Inferior parietal cortex (tissue), 1 donor: ENCODE results near the gene AKNA.
A peak's percentile ranks its signal among the peaks of the same experiment; 100 is the strongest.

ENCODE experiments used
- DNase-seq: peaks from one replicate; pipeline ENCODE4 v3.0.0-alpha.2; 2016; ENCODE audit errors: extremely low spot score

Gene AKNA

DNA sequence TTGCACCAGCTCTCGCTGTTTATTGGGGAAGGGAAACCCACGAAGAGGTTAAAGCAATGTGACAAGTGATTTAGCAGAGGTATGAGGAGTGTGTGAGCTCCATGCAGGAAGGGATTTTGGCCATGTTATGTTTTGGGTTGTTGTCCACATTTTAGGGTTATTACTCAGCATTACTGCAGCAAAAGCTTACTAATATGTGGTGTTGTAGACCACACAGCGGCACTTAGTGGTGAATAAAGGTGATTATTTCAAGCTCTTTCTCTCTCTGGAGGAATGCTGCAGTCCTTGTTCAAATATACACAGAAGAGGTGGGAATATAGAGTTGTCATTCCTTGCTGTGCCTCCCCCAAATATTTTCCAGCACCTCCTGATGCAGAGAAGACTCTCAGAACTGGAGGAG is 29.7 kb upstream of the AKNA start:
- no peak for DNase-seq

DNA sequence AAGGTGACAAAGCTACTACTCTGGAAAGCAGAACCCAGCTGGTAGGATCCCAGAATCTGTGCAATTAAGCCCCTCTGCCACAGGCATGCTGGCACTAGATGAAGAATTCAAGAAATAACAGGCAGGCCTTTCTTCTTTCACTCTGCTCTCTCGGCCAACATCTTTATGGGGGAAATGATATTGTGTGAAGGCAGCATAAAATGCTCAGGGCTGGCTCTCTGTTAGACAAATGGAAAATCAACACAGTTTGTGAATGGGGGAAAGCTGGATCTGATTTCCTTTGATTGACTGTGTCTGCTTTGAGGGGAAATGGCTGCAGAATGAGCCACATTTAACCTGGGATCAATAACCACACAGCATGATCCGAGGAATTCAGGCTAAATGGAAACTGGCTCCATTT is 29.1 kb upstream of the AKNA start:
- DNase-seq = no peak

DNA sequence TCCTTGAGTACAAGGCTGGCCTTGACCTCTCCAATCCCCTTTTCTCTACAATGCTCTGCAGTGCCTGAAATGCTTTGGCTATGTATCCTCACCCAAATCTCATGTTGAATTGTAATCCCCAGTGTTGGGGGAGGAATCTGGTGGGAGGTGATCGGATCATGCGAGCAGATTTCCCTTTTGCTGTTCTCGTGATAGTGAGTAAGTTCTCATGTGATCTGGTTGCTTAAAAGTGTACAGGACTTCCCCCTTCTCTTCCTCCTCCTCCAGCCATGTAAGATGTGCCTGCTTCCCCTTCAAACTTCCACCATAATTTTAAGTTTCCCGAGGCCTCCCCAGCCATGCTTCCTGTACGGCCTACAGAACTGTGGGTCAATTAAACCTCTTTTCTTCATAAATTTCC is 28.5 kb upstream of the AKNA start:
- no peak for DNase-seq

DNA sequence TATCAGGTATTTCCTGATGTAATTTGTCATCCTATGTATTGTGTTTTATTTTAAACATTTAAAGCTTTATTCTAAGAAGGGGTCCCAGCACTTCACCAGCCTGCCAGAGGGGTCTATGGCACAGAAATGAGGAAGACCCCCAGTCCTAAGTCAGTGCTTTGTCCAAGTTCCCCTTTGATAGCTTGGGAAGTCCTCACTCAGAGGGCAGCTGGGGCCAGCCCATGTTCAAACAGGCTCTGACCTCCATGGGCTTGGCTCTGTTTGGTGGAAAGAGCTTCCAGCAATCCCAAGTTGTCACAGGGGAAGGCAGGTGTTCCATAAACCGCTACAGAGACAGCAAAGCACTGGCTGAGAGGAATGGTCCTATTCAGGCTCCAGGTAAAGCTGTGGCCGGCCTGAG is 26.6 kb upstream of the AKNA start:
- DNase-seq = no peak

DNA sequence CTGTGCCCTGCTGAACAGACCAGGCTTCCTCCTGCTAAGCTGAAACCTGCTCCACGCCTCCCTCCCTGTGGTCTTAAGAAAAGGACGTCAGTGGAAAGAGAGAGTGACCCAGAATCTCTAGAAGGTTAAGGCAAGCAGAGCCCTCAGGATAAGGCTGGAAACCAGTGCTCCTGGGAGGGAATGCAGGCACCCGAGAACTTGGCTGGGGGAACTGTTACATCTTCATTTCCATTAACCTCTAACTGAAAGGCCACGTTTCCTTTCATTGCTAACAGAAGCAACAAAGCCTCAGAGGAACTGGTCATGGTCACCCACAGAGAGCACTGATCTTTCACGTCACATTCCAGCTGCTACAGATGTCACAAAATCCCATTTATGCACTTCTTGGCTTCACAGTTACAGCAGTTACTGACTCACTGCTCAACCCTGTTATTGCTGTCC is 26.1 kb upstream of the AKNA start:
- no peak for DNase-seq

DNA sequence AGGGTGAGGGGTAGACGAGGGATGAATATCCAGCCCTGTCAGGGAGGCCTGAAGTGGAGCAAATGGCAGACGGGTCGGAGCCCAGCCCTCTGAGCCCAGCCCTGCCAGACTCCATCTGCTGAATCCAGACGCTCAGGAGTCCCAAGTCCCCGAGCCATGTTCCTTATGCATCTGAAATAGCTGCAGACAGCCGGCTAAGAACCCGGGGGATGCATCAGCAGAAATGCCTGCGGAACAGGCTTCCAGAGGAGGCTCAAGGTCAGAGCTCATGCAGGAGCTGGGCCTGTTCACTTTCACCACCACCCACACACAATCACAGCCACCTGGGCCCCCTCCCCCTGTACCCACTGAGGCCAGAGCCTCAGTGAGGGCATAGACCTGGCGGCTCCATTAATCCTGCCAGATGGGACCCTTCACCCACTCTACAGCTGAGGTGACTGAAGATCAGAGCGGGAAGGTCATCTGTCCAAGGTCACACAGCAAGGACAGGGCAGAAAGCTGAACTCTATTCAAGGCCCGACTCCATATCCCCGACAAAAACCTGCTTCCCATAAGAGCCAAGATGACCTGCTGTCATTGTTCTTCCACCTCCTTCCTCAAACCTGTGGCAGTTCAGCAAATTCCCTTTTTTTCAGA is 24.4 kb upstream of the AKNA start:
- DNase-seq = no peak

DNA sequence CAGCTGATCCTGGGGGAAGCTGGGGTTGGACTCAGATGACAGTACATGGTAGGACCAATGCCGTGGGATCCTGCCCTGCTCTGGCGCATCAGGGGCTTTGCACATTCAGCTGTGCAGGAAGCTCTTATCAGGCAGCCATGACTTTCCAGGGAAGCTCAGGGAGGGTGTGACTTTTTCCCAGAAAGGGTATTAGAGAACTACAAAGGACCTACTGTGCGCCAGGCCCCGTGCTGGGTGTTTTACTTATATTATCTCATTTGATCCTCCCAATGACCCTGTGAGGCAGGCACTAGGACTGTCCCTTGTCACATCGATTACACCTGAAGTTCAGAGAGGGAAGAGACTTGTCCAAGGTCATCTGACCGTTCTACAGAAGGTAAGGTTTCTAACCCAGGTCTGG is 23.7 kb upstream of the AKNA start:
- DNase-seq = no peak

DNA sequence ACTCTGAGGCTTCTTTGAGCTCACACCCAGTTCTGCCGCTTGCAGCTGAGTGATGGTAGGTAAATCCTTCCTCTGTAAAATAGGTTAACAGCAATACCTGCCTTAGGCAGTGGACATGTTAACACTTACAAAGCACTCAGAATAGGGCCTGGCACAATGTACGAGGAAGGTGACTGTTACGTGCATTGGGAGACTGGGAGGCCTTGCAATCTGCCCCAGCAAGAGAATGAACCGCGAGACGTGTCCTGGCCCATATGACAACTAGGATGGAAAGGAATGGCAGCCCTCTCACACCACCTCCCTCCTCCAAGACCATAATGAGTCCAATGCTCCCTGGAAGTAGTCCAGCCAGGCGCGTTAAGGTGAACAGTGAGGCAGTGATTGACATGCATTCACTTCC is 23.1 kb upstream of the AKNA start:
- DNase-seq = no peak

DNA sequence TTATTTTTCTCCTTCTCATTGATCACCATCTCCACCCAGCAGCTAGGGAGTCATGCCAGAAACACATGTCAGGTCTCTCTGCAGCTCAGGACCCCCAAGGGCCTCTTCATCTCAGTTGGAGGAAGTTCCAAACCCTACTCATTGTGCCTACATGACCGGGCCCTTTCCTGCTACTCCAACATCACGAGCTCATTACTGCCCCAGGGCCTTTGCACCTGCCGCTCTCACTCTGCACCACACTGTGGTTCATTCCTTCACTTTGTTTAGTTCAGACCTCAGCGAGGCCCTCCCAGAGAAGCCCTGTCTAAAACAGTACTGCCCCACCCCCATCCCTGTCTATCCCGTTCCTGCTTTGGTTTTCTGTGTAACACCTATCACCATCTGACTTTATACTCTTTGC is 22.1 kb upstream of the AKNA start:
- no peak for DNase-seq

DNA sequence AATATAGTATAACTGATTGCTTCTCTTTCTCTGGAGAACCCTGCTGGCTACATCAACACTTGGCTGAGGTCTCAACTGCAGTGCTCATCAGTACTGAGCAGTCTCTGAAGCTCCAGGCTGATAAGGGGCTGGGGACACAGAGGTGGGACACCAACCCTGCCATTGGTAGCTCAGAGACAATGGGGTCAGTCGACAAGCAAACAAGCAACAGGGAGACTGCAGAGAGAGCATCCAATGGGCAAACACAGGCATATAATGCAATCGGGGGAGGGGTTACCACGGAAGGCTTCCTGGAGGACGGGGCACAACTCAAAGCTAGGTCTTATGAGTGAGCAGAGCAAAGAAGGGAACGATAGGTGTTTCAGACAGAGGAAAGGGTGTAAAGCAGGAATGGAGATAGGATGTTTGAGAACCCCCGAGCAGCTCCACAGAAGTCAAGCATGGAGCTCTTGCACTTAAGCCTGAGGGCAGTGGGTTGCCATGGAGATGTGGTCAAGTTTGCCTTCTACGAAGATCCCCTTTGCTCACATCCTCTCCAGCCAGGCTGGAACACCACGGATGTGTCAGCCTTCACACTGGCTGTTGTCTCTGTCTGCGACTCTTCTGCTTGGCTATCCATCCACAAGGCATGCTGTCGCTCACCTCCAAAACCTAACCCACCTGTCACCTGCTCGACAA is 21.5 kb upstream of the AKNA start:
- DNase-seq = no peak

DNA sequence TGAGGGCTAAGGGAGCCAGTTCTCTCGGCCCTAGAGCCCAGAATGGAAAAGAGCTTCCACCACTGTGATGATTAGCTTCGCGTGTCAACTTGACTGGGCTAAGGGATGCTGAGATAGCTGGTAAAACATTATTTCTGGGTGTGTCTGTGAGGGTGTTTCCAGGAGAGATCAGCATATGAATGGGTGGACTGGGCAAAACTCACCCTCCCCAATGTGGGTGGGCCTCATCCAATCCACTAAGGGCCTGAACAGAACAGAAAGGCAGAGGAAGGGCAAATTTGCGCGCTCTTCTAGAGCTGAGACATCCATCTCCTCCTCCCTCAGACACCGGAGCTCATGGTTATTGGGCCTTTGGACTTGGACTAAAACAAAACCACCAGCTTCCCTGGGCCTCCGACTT is 20.9 kb upstream of the AKNA start:
- DNase-seq = no peak

DNA sequence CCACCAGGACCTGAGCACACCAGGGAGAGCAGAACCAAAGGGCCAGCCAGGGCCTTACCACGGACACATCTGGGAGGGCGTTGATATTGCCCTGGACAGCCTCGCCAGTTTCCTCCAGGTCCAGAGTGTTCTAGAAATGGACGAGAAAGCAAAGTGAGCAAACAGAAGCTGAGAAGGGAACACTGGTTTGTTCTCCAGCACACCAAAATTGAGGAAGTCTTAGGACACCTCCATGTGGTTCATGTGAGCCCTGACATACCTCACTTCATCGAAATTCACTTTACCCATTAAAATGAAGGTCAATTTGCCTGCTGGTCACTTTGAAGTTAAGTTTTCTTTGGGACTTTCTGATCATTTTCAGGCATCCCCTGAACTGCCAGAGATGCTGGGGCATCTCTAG is 20.1 kb upstream of the AKNA start:
- DNase-seq = no peak

DNA sequence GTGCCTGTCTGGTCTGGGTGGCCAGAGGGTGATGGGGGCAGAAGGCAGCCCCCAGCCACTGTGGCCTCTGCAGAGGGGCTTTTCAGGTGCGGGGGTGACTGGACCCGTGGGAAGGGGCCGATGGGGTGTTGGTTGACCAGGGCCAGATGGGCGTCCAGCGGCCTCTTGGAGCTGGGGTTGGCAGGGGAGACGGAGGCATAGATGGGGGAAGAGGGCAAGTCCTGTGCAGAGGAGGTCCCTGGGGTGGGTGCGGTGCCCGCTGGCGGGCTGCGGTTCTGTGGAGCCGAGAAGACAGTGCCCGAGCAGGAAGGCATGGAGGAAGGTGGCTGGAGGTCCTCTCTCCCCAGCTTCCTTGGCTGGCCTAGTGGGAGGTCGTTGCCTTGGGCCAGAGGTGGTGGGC is 18.7 kb upstream of the AKNA start:
- DNase-seq = no peak

DNA sequence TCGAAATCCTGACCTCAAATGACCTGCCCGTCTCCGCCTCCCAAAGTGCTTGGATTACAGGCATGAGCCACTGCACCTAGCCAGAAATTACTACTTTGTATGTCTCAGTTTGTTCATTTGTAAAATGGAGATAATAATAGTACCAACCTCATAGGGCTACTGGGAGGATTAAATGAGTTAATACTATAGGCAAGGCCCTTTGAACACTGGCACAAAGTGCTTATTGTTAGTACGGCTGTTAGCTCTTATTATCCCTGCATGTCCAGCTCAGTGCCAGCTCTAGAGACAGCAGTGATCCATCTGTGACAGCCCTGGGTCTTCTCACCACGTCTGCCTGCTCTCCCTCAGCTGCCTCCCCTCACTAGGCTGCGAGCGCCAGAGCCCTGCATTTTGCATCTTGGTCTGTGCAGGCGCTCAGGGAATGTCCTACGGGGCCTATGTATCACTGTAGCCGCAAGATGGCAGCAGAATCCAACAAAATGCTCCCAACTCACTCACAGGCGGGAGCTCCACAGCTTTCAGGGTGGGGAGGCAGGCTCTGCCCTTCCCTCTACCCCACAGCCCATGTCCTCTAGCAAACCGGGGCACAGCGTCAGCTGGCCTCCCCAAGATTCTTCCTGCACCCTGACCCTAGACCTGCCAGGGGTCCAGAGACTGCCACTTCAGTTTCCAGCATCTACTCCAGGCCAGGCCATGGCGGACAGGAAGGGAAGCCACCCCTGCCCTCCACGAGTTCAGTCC is 17.7 kb upstream of the AKNA start:
- DNase-seq = peak; percentile 90

DNA sequence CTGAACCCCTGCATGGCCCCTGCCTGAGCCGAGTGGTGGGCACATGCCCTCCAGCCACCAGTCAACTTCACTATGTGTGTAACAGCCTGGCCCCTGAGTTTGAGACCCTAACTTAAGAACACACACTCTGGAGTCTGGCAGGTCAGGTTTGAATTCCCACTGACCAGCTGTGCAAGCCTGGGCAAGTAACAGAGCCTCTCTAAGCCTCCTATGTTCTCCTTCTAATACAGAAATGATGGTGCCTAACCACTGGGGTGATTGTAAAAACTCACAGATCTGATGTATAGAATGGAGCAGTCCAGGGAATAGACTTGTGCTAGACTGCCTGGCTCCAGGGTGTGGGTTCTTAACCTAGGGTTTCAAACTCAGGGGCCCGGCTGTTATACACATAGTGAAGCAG is 16.7 kb upstream of the AKNA start:
- no peak for DNase-seq

DNA sequence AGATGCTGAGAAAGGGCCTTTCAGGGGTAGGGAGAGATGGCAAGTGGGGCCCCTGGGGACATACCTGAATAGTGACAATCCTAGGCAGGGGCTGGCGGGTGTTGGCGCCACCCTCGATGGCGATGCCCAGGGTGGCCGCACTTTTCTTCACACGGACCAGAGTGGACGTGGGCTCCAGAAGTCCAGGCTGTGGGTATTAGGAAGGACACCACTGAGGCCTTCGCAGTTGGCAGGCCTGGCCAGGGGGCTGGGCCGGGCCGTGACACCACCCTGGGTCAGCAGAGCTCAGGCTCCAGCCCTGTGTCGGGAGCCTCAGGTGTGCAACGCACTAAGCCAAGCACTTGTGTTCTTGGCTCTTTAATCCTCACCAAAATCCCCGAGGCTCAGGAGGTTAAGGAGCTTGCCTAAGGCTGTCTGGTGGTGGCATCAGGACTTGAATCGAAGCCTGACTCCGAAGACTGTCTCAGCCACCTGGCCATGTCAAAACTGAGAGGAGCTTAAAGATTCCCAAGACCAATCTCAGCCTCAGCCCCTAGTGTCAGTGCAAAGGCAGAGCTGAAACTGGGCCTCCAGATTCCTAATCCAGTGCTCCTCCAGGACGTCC is 15.5 kb upstream of the AKNA start:
- DNase-seq = no peak

DNA sequence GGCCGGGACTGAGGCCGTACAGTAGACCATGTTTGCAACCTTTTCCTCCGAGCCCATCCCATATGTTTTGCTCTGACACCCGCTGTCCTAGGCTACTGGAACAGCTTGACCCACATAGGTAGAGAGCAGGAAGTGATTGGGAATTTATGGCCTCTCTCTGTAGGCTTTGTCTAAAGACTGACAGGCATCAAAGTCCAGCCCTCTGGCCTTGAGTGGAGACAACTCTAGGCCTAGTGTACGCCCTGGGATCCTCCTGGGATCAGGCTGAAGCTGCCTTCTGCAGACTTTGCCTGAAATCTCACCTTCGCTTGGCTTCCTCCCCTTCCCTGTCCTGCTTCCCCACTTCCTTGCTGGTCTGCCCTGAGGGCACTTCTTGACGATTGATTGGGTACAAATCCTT is 13.6 kb upstream of the AKNA start:
- DNase-seq = no peak

DNA sequence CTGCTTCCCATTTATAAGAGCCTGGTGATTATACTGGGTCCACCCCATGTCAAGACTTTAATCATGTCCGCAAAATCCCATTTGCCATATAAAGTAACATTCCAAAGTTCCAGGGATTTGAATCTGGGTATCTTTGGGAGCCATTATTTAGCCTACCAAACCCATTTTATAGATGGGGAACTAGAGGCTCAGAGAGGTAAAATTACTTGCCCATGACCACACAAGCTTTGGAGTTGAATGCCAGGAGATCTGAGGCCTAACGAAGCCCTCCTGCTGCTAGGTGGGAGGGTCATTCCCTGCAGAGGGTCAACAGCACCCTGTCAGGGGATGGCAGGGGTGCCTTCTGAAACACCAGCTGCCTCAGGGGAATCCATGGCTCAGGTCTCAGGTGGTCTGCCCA is 13.0 kb upstream of the AKNA start:
- DNase-seq = no peak

DNA sequence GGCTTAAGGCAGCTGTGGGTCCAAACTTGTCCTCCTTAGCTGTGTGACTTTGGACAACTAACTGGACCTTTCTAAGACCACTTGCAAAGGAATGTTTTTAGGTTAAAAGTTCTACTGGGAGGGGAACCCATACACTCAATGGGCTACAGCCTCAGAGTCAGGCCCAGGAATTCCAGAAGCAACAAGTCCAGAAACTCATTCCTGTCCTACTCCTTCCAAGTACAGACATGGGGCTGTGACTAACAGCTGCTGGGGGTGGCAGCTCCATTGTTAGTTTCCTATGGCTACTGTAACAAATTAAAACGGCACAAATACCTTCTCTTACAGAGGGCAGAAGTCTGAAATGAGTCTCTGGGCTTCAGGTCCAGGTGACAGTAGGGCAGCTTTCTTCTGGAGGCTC is 12.4 kb upstream of the AKNA start:
- DNase-seq = no peak

DNA sequence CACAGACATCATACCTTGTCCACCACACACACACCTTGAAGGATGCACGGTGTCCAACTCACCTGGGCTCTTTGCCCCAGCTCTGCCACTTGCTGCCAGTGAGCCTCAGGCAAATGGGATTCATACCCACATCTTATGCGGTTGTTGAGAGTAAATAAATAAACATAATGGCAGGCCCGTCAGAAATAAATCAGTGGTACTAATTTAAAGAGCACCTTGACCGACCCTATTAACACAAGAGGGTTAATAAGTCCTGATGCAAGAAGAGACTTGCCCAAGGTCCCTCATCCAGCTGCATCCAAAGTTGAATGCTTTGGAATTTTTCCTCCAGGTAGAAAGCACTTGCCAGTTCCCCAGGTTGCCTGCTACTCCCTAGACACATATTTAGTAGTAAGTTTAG is 11.6 kb upstream of the AKNA start:
- no peak for DNase-seq

DNA sequence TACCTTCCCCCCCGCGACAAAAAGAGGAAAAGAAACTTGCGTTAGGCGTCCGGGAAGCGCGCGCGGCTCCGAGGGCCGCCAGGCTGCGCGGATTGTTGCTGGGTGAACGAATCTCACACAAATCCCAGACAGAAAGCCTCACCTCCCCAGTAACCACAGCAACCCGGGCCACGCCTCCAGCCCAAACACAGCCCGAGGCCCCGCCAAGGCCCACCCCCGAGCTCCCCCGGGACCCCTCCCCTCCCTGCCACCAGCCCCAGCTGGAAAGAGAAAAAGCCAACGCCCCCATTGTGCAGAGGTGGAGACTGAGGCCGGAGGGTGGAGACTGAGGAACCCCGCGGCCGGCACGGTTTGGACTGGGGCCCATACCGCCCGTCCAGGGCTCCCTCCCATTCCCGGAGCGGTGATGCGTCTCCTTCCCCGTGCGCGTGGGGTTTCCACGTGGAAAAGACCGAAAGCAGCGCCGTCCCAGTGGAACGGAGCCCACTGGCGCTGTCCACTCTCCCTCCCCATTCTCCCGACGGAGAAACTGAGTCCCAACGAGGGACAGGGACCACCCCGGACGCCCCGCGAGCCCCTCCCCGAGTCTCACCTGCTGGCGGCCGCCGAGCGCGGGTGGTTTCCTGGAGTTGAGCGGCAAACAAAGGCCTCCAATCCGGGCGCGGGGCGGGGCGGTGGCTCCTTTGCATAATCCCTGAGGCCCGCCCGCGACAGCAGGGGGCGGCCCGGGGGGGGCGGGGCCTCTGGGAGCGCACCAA is 10.2 kb upstream of the AKNA start:
- DNase-seq = peak; percentile 79

DNA sequence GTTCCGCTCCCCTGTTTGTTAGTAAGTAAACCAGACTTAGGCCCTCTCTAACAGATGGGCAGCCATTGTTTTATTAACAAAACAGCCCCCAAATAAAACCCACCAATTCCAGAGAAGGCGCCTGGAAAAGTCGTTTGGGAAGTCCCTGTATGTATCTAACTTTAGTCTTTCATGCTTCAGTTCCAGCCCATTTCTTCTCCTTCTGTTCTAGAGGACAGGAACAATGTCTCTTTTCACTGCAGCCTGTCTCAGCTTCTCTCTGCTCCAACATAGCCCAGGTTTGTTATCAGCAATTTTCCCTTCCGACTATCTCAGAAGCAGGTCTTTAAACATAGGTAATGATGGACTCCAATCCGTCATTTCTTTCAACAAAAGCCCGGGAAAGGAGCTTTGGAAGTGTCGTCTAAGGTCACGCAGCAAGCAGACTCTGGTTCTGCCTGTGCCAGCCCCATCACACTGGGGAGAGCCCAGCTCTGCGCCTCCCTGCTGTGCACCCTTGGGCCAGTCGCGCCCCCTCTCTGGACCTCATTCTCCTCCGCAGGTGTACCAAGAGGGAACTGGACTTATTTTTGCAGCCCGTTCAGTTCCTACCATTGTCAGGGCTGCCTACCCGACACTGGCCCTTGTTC is 9.6 kb upstream of the AKNA start:
- no peak for DNase-seq
